GM12878 (cell line): ENCODE measurements around the gene FRAS1. TPM values are rescaled to one million over a fixed set of nuclear protein-coding genes. Genes with fewer than 3 reads are reported as not detected.

Source experiments
- ATAC-seq: fragments of 200-7000 bp; cut with Tn5 transposase; 3 replicates; pipeline ENCODE4 v1.9.1; 2020; ENCODE audit warnings: mild to moderate bottlenecking, moderate library complexity
- BruUV-seq: library from RNA; stranded (reverse); fragments of 400-500 nt; replicated peaks from 2 replicates; lab custom pipeline; 2021; lab: Mats Ljungman, UMichigan
- CTCF ChIA-PET: fragments of 300-600 bp; sonication (Branson Sonifier 250); formaldehyde crosslinking; extraction: SDS; loops from one replicate; lab custom pipeline; 2021; ENCODE audit warnings: inconsistent platforms; lab: Yijun Ruan, JAX
- POLR2A ChIA-PET: fragments of 350-600 bp; formaldehyde crosslinking; extraction: SDS; loops from one replicate; lab custom pipeline; 2021; ENCODE audit warnings: inconsistent platforms; lab: Charles Lee
- RAD21 ChIA-PET: fragments of 300-600 bp; sonication (Branson Sonifier 250); formaldehyde crosslinking; loops from one replicate; lab custom pipeline; 2023; ENCODE audit warnings: antibody characterized with exemption; ENCODE audit not compliant: unreplicated experiment; lab: Charles Lee
- SMC1A ChIA-PET: fragments of 300-600 bp; sonication (Branson Sonifier 250); formaldehyde crosslinking; loops from one replicate; lab custom pipeline; 2023; ENCODE audit not compliant: unreplicated experiment, uncharacterized antibody; lab: Charles Lee
- DNase-seq: peaks from one replicate; pipeline ENCODE4 v3.0.0-alpha.2; 2011; ENCODE audit warnings: low read depth, low spot score
- FAIRE-seq: peaks from 3 replicates; lab custom pipeline; 2011; peaks lifted over from hg19 to GRCh38; lab: Jason Lieb, UNC
- H2AFZ ChIP-seq: 2 replicates; pipeline ENCODE4 v1.6.0; 2011; ENCODE audit warnings: low read depth, low read length, control low read depth; ENCODE audit not compliant: control insufficient read depth
- H3K27ac ChIP-seq: 2 replicates; pipeline ENCODE4 v1.5.1; 2011; ENCODE audit warnings: control low read depth; ENCODE audit not compliant: control insufficient read depth, insufficient read depth
- H3K27me3 ChIP-seq, 2 experiments: replicated peaks in 1 of 2; 2 replicates each; pipeline versions ENCODE4 v1.6.0 to v1.6.1; 2011; ENCODE audit warnings: low read length in 1 of 2; ENCODE audit not compliant: control insufficient read depth in 2 of 2, insufficient read depth in 2 of 2
- H3K36me3 ChIP-seq, 2 experiments: 2 replicates each; pipeline ENCODE4 v1.5.1; 2011; ENCODE audit warnings: low read length in 1 of 2; ENCODE audit not compliant: control insufficient read depth in 2 of 2, insufficient read depth in 2 of 2
- H3K4me1 ChIP-seq: 2 replicates; pipeline ENCODE4 v1.6.1; 2011; ENCODE audit warnings: mild to moderate bottlenecking, low read length, moderate library complexity, mixed read lengths; ENCODE audit not compliant: control insufficient read depth, insufficient read depth
- H3K4me2 ChIP-seq: 2 replicates; pipeline ENCODE4 v1.6.0; 2011; ENCODE audit warnings: control low read depth; ENCODE audit not compliant: control insufficient read depth, insufficient read depth
- H3K4me3 ChIP-seq: fragments of 200-600 bp; sonication (generic); 2 replicates; pipeline ENCODE4 v1.5.1; 2016
- H3K79me2 ChIP-seq: 2 replicates; pipeline ENCODE4 v1.6.0; 2011; ENCODE audit warnings: low read length; ENCODE audit not compliant: control insufficient read depth, insufficient read depth
- H3K9ac ChIP-seq: 2 replicates; pipeline ENCODE4 v1.8.0; 2011; ENCODE audit warnings: low read length, control low read depth, mixed read lengths; ENCODE audit not compliant: control insufficient read depth, insufficient read depth
- H3K9me3 ChIP-seq: replicated peaks from 3 replicates; pipeline ENCODE4 v1.5.1; 2011; ENCODE audit warnings: mild to moderate bottlenecking, low read length; ENCODE audit not compliant: control insufficient read depth, insufficient read depth
- H4K20me1 ChIP-seq: 2 replicates; pipeline ENCODE4 v1.6.0; 2011; ENCODE audit not compliant: control insufficient read depth, insufficient read depth
- CBX3 ChIP-seq: fragments of 200-600 bp; sonication (generic); IDR thresholded peaks from 2 replicates; pipeline ENCODE4 v1.6.1; 2016; ENCODE audit warnings: low read depth, borderline replicate concordance
- CBX5 ChIP-seq: sonication (generic); IDR thresholded peaks from 2 replicates; pipeline ENCODE4 v1.6.1; 2016; ENCODE audit warnings: low read depth, moderate library complexity, mild to moderate bottlenecking, inconsistent platforms
- ESRRA ChIP-seq: IDR thresholded peaks from 2 replicates; pipeline ENCODE4 v1.6.1; 2012; ENCODE audit warnings: mild to moderate bottlenecking, low read length, improper control_type of control experiment
- HDGF ChIP-seq: fragments of 450-650 bp; IDR thresholded peaks from 2 replicates; pipeline ENCODE4 v1.6.1; 2016; ENCODE audit warnings: antibody characterized with exemption
- NBN ChIP-seq: fragments of 450-650 bp; IDR thresholded peaks from 2 replicates; pipeline ENCODE4 v1.6.1; 2016
- NFYA ChIP-seq: IDR thresholded peaks from 2 replicates; pipeline ENCODE4 v1.6.1; 2011; ENCODE audit warnings: low read depth, mild to moderate bottlenecking, low read length, improper control_type of control experiment, borderline replicate concordance
- STAT1 ChIP-seq: fragments of 450-650 bp; conservative IDR thresholded peaks from 2 replicates; pipeline ENCODE4 v1.6.1; 2014; ENCODE audit warnings: antibody characterized with exemption, mild to moderate bottlenecking
- SUPT20H ChIP-seq: IDR thresholded peaks from 2 replicates; pipeline ENCODE4 v1.6.1; 2011; ENCODE audit warnings: low read depth, mild to moderate bottlenecking, low read length, moderate library complexity, borderline replicate concordance; ENCODE audit not compliant: control insufficient read depth
- ZNF24 ChIP-seq: fragments of 450-650 bp; IDR thresholded peaks from 2 replicates; pipeline ENCODE4 v1.6.1; 2017; ENCODE audit warnings: antibody characterized with exemption, mild to moderate bottlenecking
- WGBS: methylation state at CpG from one replicate; pipeline ENCODE4 v1.1.6; 2016; ENCODE audit warnings: low lambda C conversion rate; ENCODE audit not compliant: insufficient replicate concordance, insufficient coverage; ENCODE audit errors: missing lambda C conversion rate; 5-methylcytosine and 5-hydroxymethylcytosine counted together
- in situ Hi-C: fragments of 300-500 bp; cut with MboI; formaldehyde crosslinking; loops from 9 replicates; pipeline ENCODE4 v1.14.3; 2018; ENCODE audit warnings: mixed read lengths
- intact Hi-C: fragments of 100-400 bp; cut with micrococcal nuclease; formaldehyde crosslinking; loops from one replicate; pipeline ENCODE4 v1.14.2; 2022; ENCODE audit not compliant: unreplicated experiment
- polyA plus RNA-seq, 11 experiments: library from polyadenylated mRNA; depleted of rRNA in 4 of 11; unstranded in 6 of 11; stranded (reverse) in 5 of 11; fragments of >200 nt; fragmentation: Nextera tagmentation in 4 of 11; fragmentation: Illumina TruSeq in 1 of 11; extraction: Ambion mirVana in 4 of 11; extraction: Trizol in 1 of 11; gene quantifications; 1 replicate in 1 of 11; 2 replicates in 10 of 11; pipeline versions ENCODE4 v1.2.1 to v1.2.3, GENCODE V29; 2011 to 2016; ENCODE audit warnings: inconsistent platforms in 2 of 11, missing spikeins in 2 of 11, low read depth in 1 of 11
- total RNA-seq, 4 experiments: library from RNA; depleted of rRNA in 3 of 4; stranded (reverse); fragments of >200 nt in 3 of 4; fragmentation: Illumina TruSeq in 1 of 4; extraction: Trizol in 1 of 4; gene quantifications; 2 replicates each; pipeline versions ENCODE4 v1.2.1 to v1.2.3, GENCODE V29; 2013 to 2021
- TF ChIP-seq, protein P1 (sequence below): fragments of 450-650 bp; IDR thresholded peaks from 2 replicates; pipeline ENCODE4 v1.6.1; 2017; ENCODE audit warnings: mild to moderate bottlenecking, moderate library complexity

The FRAS1 gene
- total and polyA plus RNA-seq, 10 of the 15 experiments (the other 5 are each of a cell fraction or from before 2014, with no cell fraction given): 0.08 to 11.7 (median 0.20) TPM

- BruUV-seq: no TSS peak
- Histone ChIP-seq H3K9me3 (no peaks in the 10 kb centered on the region), H2AFZ (no peak overlapping the region), H3K36me3 (no peaks in the 10 kb centered on the region), H3K4me3 (no peak overlapping the region), H3K27ac (no peak overlapping the region), H3K9ac (no peak overlapping the region), H3K4me2 (no peak overlapping the region), H4K20me1 (no peaks in the 10 kb centered on the region), H3K4me1 (no peaks in the 10 kb centered on the region), H3K79me2 (no peaks in the 10 kb centered on the region), H3K27me3 (no peaks in the 10 kb centered on the region)
- CTCF ChIA-PET: interaction anchor here (1.4 kb wide), 1 partner anchor 26 kb away, joined by 3 read pairs; no protein-coding TSS in a partner anchor
- DNase-seq: no peak
- SMC1A ChIA-PET: interaction anchor here (2.2 kb wide), 1 partner anchor 10 kb away, joined by 8 read pairs; no protein-coding TSS in a partner anchor
- intact Hi-C loops: no loop called here
- no peak for FAIRE-seq
- in situ Hi-C loops: loop anchor here (10.0 kb wide), 1 partner anchor 64 kb away; no protein-coding TSS in a partner anchor
- POLR2A ChIA-PET: no interaction called here
- RAD21 ChIA-PET: interaction anchor here (1.1 to 1.8 kb wide), 2 partner anchors 10 to 61 kb away, joined by 4 to 8 read pairs; no protein-coding TSS in a partner anchor
- ATAC-seq: no peak; the same call in 1 of the 3 replicates
- WGBS: 19% methylated on average over 4 of the region's 4 CpGs
- no peak for TF ChIP-seq SUPT20H
- no peak for TF ChIP-seq ZNF24
- TF ChIP-seq CBX3: no peak
- no peak for TF ChIP-seq NBN
- TF ChIP-seq HDGF: no peak
- TF ChIP-seq, protein P1, sequence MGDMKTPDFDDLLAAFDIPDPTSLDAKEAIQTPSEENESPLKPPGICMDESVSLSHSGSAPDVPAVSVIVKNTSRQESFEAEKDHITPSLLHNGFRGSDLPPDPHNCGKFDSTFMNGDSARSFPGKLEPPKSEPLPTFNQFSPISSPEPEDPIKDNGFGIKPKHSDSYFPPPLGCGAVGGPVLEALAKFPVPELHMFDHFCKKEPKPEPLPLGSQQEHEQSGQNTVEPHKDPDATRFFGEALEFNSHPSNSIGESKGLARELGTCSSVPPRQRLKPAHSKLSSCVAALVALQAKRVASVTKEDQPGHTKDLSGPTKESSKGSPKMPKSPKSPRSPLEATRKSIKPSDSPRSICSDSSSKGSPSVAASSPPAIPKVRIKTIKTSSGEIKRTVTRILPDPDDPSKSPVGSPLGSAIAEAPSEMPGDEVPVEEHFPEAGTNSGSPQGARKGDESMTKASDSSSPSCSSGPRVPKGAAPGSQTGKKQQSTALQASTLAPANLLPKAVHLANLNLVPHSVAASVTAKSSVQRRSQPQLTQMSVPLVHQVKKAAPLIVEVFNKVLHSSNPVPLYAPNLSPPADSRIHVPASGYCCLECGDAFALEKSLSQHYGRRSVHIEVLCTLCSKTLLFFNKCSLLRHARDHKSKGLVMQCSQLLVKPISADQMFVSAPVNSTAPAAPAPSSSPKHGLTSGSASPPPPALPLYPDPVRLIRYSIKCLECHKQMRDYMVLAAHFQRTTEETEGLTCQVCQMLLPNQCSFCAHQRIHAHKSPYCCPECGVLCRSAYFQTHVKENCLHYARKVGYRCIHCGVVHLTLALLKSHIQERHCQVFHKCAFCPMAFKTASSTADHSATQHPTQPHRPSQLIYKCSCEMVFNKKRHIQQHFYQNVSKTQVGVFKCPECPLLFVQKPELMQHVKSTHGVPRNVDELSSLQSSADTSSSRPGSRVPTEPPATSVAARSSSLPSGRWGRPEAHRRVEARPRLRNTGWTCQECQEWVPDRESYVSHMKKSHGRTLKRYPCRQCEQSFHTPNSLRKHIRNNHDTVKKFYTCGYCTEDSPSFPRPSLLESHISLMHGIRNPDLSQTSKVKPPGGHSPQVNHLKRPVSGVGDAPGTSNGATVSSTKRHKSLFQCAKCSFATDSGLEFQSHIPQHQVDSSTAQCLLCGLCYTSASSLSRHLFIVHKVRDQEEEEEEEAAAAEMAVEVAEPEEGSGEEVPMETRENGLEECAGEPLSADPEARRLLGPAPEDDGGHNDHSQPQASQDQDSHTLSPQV: no peak
- TF ChIP-seq CBX5: no peak
- TF ChIP-seq NFYA: no peak
- TF ChIP-seq STAT1: no peak
- TF ChIP-seq ESRRA: no peak
Measured at GRCh38 chr4:78120144-78120880, 63.2 kb downstream of the FRAS1 start.
